ENCODE results near the gene NEU2. TPM values are rescaled to one million over a fixed set of nuclear protein-coding genes. Genes with fewer than 3 reads are reported as not detected.

NEU2 gene
- total and polyA plus RNA-seq, 9 of the 15 experiments (the other 6 are each of a cell fraction or from before 2014, with no cell fraction given) = not detected

DNA sequence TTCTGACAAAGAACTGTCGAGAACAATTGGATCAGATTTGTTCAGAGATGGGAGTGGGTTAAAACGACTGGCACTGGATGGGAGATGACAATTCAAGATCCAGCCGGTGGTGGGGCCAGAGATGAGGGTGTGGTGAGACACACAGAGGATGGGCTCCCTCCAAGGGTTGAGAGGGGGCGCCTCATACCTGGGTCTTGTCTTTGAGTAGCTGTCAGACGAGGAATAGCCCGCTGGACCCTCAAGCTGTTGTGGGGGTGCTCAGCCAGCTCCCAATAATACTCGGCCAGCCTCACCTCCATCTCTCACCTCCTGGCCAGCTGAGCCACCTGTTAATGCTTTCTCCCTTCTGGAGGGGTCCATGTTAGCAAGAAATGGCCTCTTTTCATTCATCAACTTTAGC lies 41.6 kb downstream of the NEU2 start (continued):
- TF ChIP-seq, protein P1, sequence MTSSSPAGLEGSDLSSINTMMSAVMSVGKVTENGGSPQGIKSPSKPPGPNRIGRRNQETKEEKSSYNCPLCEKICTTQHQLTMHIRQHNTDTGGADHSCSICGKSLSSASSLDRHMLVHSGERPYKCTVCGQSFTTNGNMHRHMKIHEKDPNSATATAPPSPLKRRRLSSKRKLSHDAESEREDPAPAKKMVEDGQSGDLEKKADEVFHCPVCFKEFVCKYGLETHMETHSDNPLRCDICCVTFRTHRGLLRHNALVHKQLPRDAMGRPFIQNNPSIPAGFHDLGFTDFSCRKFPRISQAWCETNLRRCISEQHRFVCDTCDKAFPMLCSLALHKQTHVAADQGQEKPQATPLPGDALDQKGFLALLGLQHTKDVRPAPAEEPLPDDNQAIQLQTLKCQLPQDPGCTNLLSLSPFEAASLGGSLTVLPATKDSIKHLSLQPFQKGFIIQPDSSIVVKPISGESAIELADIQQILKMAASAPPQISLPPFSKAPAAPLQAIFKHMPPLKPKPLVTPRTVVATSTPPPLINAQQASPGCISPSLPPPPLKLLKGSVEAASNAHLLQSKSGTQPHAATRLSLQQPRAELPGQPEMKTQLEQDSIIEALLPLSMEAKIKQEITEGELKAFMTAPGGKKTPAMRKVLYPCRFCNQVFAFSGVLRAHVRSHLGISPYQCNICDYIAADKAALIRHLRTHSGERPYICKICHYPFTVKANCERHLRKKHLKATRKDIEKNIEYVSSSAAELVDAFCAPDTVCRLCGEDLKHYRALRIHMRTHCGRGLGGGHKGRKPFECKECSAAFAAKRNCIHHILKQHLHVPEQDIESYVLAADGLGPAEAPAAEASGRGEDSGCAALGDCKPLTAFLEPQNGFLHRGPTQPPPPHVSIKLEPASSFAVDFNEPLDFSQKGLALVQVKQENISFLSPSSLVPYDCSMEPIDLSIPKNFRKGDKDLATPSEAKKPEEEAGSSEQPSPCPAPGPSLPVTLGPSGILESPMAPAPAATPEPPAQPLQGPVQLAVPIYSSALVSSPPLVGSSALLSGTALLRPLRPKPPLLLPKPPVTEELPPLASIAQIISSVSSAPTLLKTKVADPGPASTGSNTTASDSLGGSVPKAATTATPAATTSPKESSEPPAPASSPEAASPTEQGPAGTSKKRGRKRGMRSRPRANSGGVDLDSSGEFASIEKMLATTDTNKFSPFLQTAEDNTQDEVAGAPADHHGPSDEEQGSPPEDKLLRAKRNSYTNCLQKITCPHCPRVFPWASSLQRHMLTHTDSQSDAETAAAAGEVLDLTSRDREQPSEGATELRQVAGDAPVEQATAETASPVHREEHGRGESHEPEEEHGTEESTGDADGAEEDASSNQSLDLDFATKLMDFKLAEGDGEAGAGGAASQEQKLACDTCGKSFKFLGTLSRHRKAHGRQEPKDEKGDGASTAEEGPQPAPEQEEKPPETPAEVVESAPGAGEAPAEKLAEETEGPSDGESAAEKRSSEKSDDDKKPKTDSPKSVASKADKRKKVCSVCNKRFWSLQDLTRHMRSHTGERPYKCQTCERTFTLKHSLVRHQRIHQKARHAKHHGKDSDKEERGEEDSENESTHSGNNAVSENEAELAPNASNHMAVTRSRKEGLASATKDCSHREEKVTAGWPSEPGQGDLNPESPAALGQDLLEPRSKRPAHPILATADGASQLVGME (CRISPR knock-in tag; IDR thresholded peaks at IDR 0.05) = no peak
- TF ChIP-seq PHF20 (IDR thresholded peaks at IDR 0.05; ENCODE audit: partially characterized antibody) (no peak), ZNF644 (tag; IDR thresholded peaks at IDR 0.05; ENCODE audit: low read depth) (no peak), CXXC5 (CRISPR knock-in tag; IDR thresholded peaks at IDR 0.05) (no peak), ZNF586 (CRISPR knock-in tag; conservative IDR thresholded peaks at IDR 0.05) (no peak), ZNF347 (CRISPR knock-in tag; IDR thresholded peaks at IDR 0.05; ENCODE audit: low read depth) (no peak), PURB (CRISPR knock-in tag; IDR thresholded peaks at IDR 0.05; ENCODE audit: low read depth) (no peak)
- TF ChIP-seq, protein P2, sequence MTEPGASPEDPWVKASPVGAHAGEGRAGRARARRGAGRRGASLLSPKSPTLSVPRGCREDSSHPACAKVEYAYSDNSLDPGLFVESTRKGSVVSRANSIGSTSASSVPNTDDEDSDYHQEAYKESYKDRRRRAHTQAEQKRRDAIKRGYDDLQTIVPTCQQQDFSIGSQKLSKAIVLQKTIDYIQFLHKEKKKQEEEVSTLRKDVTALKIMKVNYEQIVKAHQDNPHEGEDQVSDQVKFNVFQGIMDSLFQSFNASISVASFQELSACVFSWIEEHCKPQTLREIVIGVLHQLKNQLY (CRISPR knock-in tag; conservative IDR thresholded peaks at IDR 0.05) = no peak
- TF ChIP-seq, protein P3, sequence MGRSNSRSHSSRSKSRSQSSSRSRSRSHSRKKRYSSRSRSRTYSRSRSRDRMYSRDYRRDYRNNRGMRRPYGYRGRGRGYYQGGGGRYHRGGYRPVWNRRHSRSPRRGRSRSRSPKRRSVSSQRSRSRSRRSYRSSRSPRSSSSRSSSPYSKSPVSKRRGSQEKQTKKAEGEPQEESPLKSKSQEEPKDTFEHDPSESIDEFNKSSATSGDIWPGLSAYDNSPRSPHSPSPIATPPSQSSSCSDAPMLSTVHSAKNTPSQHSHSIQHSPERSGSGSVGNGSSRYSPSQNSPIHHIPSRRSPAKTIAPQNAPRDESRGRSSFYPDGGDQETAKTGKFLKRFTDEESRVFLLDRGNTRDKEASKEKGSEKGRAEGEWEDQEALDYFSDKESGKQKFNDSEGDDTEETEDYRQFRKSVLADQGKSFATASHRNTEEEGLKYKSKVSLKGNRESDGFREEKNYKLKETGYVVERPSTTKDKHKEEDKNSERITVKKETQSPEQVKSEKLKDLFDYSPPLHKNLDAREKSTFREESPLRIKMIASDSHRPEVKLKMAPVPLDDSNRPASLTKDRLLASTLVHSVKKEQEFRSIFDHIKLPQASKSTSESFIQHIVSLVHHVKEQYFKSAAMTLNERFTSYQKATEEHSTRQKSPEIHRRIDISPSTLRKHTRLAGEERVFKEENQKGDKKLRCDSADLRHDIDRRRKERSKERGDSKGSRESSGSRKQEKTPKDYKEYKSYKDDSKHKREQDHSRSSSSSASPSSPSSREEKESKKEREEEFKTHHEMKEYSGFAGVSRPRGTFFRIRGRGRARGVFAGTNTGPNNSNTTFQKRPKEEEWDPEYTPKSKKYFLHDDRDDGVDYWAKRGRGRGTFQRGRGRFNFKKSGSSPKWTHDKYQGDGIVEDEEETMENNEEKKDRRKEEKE (IDR thresholded peaks at IDR 0.05; ENCODE audit: borderline replicate concordance in 1 of 2, control insufficient read depth in 1 of 2, low read depth in 2 of 2, low read length in 1 of 2) = no peak
- TF ChIP-seq, protein P4, sequence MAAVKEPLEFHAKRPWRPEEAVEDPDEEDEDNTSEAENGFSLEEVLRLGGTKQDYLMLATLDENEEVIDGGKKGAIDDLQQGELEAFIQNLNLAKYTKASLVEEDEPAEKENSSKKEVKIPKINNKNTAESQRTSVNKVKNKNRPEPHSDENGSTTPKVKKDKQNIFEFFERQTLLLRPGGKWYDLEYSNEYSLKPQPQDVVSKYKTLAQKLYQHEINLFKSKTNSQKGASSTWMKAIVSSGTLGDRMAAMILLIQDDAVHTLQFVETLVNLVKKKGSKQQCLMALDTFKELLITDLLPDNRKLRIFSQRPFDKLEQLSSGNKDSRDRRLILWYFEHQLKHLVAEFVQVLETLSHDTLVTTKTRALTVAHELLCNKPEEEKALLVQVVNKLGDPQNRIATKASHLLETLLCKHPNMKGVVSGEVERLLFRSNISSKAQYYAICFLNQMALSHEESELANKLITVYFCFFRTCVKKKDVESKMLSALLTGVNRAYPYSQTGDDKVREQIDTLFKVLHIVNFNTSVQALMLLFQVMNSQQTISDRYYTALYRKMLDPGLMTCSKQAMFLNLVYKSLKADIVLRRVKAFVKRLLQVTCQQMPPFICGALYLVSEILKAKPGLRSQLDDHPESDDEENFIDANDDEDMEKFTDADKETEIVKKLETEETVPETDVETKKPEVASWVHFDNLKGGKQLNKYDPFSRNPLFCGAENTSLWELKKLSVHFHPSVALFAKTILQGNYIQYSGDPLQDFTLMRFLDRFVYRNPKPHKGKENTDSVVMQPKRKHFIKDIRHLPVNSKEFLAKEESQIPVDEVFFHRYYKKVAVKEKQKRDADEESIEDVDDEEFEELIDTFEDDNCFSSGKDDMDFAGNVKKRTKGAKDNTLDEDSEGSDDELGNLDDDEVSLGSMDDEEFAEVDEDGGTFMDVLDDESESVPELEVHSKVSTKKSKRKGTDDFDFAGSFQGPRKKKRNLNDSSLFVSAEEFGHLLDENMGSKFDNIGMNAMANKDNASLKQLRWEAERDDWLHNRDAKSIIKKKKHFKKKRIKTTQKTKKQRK (IDR thresholded peaks at IDR 0.05; ENCODE audit: borderline replicate concordance, low read depth, low read length) = no peak
- TF ChIP-seq, protein P5, sequence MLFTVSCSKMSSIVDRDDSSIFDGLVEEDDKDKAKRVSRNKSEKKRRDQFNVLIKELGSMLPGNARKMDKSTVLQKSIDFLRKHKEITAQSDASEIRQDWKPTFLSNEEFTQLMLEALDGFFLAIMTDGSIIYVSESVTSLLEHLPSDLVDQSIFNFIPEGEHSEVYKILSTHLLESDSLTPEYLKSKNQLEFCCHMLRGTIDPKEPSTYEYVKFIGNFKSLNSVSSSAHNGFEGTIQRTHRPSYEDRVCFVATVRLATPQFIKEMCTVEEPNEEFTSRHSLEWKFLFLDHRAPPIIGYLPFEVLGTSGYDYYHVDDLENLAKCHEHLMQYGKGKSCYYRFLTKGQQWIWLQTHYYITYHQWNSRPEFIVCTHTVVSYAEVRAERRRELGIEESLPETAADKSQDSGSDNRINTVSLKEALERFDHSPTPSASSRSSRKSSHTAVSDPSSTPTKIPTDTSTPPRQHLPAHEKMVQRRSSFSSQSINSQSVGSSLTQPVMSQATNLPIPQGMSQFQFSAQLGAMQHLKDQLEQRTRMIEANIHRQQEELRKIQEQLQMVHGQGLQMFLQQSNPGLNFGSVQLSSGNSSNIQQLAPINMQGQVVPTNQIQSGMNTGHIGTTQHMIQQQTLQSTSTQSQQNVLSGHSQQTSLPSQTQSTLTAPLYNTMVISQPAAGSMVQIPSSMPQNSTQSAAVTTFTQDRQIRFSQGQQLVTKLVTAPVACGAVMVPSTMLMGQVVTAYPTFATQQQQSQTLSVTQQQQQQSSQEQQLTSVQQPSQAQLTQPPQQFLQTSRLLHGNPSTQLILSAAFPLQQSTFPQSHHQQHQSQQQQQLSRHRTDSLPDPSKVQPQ (CRISPR knock-in tag; IDR thresholded peaks at IDR 0.05; ENCODE audit: borderline replicate concordance) = no peak
